HK-2 (cell line): Measurements from ENCODE around the gene OTUB2.

Source experiments
- DNase-seq: peaks from one replicate; pipeline ENCODE4 v3.0.0-alpha.2; 2018; ENCODE audit not compliant: unreplicated experiment

The OTUB2 gene

DNA sequence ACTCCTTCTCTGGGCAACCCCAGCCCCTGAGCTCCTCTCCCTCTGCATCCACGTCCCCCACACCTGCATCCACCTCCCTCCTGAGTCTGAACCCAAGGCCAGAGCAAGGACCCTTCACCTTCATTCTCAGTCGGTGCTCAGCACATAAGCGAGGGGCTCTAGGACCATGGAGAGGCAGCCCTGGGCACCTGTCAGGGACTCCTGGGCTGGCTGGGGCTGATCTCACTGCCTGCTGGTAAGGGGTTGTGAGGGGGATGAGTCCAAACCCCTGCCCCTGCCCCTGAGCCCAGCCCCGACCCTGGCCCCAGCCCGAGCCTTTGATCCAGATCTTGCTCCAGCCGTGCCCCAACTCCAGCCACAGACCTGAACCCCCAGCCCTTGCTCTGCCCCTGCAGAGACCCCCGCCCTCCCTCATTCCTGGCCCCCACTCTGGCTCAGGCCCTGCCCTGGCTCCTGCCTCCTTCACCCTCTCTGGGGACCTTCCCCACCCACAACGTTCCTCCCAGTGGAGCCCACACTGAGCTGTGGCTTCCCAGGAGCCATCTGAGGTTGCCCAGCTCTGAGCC lies 29.9 kb upstream of the OTUB2 start:
- no peak for DNase-seq

DNA sequence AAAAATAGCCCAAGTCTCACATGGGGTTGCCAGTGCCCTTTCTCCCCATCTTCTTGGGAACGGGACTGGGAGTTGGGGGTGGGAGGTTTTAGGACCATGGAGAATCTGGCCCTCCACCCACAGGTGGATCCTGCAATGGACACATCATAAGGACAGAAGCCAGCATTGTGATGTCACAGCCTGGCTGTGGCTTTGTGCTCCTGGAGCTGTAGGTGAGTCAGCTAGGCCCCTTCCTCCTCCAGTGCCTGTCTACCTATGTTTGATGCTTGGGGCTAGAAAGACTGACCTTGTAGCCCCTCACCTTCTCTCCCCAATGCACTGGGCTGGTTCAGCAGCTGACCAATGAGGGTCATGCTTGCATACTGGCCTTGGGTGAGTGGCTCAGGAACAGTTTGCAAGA lies 29.1 kb upstream of the OTUB2 start, which contains the start of gene CCDC197:
Gene CCDC197 (plus strand): TSS at position 220 of the 400 bp plus-strand sequence. CDS start 831 bp downstream, outside the sequence.
- peak; percentile 32 for DNase-seq

DNA sequence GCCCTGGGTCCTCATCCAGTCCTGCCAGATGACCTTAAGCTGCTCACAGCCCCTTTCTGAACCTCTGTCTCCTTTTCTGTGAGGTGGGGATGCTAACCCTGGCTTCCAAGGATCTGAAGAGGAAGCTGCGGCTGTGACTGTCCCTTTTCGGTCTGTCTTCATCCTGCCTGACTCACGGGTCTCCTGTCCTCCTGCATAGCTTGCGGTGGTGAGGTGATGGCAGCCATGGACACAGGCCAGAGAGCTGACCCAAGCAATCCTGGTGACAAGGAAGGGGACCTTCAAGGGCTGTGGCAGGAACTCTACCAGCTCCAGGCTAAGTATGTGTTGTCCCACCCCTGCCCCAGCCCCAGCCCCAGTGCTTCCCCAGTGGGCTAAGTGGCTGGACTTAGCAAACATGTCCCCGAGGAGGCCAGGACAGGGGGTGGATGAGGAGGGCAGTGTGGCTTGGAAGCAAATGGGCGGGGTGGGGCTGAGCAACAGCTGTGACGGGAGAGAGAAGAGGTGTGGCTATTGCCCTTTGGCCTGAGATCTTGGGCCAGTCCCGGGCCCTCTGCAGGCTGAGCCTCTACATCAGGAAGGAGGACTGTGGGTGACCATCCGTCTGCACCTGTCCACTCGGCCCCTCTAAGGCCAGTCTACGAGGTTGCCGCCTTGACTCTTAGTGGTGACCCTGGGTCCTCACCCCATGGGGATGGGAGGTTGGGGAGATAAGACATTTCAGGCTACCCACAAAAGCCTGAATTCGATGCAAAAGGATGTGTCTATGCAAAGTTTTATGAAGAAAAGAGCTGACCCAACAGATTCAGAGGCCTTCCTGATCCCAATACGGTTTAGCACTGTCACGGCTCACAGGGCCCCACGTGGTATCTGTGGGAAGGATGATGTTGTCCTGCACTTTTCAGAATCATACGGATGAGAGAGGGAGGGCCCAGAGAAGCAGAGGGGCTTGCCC lies 27.9 kb upstream of the OTUB2 start:
- DNase-seq: no peak

DNA sequence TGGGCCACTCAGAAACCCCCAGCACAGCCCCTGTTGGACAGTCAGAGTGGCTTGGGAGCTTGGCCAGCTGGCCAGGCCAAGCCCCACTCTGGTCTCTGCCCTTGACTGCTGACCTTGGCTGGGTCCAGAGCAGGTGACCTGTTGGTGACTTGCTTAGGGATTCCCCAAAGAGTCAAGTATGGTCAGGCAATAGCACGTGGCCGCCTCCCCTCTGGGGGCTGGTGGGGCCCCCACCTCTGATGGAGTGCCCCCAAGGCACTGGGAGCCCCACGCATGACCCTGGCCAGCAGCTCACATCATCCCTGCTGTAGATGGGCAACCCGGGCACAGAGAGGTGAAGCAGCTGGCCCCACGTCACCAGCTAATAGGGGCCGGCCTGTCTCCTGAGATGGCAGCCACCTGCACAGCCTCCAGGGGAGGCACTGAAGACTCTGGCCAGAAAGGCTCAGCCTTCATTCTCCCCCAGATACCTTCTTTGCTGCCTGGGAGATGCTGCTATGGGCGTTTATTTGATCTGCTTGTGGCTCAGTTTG lies 27.2 kb upstream of the OTUB2 start:
- no peak for DNase-seq

DNA sequence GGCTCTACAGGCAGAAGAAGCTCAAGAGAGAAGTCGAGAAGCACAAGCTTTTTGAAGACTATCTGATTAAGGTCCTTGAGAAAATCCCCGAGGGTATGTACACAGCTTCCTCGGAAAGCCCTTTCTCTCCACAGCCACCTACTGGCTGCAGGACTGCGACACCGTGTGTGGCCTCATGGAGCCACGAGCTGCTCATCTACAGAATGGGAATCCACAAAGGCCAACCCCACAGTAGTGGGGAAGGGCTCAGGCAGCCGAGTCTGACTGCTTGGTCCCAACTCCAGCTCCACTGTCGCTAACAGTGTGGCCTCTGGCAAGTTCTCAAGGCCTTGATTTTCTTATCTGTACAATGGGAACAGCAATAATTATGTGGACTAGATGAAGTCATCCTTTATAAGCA lies 26.6 kb upstream of the OTUB2 start:
- DNase-seq: no peak

DNA sequence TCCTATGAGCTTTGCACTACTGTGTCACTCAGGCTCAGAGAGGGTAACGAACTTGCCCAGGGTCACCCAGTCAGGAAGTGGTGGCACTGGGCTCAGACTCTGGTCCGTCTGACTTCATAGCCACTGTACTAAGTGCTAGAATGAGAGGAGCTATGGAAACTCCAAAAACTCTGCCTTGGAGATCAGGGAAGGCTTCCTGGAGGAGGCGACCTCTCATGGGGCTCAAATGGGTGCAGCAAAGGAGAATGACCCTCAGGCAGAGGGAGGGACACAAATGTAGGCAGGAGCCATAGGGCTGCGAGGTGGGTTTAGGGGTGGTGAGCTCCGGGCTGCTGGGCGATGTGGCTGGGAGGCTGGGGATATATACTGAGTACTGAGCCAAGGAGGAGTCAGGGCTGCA lies 25.9 kb upstream of the OTUB2 start:
- DNase-seq: no peak

DNA sequence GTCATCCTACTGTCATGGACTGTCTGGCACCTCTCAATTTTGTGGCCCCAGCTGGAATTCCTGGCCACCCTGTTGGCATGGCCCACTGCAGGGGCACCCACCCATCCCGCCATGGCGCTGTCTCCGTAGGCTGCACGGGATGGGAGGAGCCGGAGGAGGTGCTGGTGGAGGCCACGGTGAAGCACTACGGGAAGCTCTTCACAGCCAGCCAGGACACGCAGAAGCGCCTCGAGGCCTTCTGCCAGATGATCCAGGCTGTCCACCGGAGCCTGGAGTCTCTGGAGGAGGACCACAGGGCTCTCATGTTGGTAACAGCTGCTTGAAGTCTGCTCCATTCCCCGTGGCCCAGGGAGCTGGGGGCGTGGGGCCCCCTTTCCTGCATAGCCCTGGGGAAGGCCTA lies 25.1 kb upstream of the OTUB2 start:
- no peak for DNase-seq

DNA sequence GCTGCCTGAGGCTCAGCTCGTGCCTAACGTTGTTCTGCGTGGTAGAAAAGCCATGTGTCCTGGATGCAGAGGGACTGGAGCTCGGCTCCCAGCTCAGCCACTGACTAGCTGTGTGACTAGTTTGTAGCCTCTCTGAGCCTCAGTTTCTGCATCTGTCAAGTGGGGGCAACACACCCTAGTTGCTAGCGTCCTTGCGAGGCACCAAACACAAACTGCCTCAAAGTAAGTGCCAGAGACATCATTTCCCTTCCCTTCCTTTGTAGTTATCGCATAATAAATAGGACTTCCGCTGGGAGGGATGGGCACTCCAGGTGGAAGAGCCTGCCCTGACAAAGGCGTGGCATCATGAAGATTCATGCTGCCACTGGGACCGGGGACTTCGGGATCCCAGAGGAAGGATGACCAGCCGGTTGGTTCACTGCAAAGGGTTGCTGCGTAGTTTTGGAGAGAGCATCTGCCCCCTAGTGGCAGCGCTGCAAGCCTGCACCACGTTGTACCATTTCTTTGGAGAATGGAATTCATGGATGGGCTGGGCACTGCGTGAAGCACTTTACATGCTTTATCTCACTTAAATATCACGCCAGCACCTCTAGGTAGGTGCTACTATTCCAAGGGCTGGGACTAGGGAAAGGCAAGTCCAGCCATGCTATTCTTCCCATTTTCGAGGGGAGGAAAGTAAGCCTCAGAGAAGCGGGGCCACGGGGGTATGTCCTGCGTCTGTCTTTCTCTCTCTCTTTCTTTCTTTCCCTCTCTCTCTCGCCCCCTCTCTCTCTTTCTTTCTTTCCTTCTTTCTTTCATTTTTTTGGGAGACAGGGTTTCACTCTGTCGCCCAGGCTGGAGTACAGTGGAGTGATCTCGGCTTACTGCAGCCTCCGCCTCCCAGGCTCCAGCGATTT lies 24.4 kb upstream of the OTUB2 start:
- DNase-seq: peak; percentile 71

DNA sequence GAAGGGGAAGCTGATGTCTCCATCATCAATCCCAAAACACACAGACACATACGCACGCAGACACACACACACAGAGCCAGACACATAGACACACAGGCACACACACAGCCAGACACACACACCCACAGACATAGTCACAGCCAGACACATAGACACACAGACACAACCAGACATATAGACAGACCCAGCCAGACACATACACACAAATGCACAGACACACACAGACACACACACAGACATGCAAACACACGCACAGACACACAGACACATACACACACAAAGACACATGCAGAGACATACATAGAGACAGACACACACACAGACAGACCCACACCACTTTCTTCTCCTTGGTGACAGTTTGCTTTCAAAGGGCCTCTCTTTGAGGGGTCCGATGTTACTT lies 22.7 kb upstream of the OTUB2 start:
- no peak for DNase-seq

DNA sequence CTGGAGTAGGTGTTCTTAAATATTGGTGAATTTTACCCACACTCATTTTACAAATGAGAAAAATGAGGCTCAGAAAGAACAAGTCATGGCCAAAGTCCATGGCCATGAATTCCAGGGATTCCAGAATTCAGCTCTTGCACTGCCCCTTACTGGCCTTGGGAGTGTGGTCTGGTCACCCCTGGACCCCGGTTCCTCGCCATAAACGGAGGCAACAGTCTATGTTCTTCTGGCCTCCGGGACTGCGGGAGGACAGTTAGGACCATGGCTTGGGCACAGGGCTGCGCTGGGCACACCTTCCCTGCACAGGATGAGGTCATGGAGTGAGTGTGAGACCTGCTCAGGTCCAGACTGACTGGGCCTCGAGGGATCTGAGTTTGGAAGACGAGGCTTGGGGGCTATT lies 22.1 kb upstream of the OTUB2 start:
- no peak for DNase-seq

DNA sequence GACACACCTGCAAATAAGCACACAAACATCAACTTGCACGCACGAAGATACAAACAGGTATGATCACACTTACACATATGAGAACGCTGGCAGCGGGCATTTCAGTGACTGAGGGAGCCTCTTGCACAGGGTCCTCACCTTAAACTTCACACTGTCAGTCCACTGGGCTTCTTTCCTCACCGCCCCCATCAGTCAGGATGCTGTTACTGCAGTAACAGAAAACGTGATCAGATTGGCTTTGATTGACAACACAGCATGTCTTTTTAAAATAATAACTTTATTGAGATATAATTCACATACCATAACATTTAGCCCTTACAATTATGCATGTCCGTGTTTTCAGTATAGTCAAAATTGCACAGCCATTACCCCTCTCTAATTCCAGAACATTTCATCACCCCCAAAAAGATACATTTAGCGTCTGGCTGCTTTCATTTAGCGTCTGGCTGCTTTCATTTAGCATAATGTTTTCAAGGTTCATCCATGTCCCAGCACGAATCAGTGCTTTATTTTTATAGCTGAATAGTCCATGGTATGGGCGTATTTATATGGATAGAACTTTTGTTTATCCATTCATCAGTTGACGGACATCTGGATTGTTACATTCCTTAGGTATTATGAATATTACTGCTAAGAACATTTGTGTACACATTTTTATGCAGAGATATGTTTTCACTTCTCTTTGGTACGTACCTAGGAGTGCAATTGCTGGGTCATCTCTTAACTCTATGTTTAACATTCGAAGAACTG lies 20.6 kb upstream of the OTUB2 start:
- no peak for DNase-seq

DNA sequence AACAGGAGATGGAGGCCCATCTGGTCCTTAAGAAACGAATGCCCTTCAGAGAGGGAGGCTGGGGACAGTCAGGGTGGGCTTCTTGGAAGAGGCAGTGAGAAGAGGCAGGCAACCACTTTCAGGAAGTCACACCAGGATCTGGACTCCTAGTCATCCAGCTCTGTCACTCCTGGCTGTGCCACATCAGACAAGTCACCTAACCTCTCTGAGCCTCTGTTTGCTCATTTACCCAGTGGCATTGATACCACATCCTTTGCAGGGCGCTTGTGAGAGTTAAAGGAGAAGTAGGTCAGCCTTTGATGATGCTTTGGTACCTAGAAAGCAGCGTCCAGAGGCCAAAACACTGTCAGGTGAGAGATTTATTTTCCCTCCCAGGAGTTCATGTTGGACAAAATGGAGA lies 17.9 kb upstream of the OTUB2 start:
- DNase-seq: no peak

DNA sequence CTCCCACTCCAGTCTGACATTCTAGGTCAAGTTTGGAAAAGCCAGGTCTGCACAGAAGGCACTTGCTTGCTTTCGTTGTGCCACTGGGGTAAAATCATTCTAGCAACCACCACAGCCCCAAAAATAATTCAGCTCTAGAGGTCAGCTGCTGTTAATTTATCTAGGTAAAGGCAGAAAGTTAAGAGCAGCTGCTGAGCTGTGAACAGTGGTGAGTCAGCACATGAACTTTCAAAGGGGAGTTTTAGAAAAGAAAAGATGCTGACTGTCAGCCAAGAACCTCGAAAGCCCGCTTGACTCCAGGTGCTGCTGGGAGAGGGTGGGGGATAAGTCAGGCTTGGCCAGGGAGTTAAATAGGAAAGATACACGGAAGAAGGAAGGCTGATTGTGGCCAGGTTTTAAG lies 16.4 kb upstream of the OTUB2 start:
- DNase-seq: peak; percentile 36

DNA sequence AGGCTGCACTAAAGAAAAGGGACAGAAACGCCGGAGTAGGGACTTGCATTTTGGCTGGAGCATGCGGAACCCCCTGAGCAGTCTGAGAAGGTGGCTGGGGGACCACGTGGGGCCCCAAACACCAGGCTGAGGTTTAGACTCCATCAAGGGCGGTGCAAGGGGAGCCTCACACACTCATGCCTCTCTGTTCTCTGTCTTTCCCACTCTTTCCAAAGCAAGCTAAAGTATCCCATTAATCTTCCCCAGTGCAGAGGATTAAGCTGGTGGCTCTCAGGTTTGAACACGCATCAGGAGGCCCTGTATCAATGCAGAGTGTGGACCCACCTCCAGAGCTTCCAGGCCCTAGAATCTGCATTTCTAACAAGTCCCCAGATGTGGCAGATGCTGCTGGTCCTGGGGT lies 15.5 kb upstream of the OTUB2 start:
- no peak for DNase-seq

DNA sequence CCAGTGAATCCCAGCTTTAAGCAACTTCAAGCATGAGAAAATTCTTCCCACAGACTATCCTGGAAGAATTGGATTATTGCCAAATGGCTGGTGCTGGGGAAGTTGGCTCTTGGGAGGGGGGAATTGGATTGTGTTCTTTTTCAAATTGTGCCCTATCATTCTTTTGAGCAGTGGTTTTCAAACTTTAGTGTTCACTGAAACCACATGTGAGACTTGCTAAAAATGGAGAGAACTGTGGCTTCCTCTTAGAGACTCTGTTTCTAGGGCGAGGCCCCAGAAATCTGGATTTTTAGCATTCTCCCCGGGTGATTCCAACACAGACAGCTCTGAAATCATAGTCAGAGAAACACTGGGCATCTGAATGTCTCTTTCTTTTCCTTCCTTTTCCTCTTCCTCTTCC lies 14.3 kb upstream of the OTUB2 start:
- DNase-seq: no peak

DNA sequence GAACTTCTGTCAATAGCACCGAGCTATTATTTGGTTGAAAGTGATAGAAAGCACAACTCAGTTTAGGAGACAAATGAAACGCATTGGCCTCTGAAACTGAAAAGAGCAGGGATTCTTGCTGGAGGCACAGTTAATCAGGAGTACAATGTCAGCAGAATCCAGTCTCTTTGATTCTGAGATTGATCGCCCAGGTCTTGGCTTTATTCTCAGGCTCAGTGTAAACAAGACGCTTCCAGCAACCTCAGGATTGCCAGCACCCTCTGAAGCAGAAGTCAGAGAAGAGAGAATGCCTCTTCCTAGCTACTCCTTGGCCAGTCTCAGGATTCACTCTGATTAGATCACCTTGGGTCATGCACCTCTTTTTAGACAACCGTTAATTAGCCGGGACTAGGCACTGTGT lies 11.8 kb upstream of the OTUB2 start:
- DNase-seq: no peak

DNA sequence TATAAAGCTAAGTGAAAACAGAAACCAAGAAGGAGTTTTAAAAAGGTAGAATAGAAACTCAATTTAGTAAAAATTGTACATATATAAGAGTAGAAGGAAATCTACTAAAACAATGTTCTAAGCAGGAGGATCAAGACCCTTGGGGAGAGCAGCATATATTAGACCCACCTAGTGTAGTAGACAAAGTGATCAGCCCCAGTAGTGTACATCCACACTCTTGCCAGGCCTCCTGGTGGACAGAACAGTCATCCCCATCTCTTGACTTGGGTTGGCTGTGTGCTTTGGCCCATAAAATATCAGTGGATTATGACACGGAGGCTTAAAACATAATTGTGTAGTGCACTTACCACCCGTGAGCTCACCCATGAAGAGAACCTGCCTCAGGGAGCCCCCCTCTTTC lies 10.9 kb upstream of the OTUB2 start:
- DNase-seq: no peak

DNA sequence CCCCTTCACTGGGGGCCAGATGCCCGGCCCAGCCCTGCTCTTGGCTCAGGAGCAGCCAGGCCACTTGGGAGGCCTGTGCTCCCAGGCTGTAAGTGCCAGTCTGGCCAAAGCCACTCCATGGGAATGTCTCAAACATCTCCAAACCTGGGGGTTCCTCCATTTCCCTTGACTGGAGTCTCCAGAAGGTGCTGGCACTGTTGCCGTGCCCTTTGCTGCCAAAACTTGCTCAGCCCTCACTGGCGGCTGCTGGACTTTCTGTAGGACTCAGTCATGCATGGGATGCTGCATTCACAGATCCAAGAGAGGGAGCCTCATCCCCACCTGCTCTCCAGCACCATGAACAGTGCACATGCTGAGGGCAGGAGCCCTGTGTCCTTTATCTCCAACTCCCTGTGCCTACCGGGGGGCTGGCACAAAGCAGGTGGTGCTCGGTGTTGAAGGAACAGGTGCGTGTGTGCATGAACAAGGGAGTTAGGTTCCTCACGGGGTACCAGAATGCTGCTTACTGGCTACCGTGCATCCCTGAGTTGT lies 9.6 kb upstream of the OTUB2 start:
- no peak for DNase-seq

DNA sequence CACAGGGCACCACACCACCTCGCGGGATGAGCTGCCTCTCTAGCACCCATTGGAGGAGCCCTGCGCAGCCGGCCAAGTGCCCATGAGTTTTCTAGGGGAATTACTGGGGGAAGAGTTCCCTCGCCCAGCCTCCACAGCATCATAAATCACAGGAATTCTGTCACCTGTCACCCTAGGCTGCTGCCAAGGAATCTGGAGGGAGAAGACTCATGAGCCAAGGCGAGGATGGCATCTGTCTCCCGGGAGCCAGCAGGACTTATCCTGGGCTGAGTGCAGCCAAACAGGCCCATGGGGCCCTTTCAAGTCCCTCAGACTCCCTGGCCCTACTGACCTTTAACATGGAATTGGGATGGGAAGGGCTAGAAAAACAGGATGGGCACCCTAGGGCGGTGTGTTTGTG lies 7.8 kb upstream of the OTUB2 start:
- DNase-seq: no peak

DNA sequence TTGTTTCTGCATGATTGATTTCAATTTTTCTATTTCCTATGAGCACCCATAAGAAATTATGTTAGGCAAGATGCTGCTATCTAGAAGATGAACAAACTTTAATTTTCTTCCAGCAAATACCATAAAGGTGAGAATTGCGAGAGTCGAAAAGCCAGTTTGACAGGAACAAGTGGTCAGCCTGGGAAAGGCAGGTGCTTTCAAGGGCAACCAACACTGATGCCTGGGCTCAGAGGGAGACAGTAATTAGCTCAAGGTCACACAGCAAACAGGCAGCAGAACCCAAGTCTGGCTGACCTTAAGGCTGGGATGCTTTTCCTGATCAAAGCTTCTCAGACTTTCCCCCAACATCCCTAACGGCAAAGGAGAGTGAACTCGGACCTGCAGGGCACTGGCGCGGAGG lies 6.8 kb upstream of the OTUB2 start:
- DNase-seq: no peak

DNA sequence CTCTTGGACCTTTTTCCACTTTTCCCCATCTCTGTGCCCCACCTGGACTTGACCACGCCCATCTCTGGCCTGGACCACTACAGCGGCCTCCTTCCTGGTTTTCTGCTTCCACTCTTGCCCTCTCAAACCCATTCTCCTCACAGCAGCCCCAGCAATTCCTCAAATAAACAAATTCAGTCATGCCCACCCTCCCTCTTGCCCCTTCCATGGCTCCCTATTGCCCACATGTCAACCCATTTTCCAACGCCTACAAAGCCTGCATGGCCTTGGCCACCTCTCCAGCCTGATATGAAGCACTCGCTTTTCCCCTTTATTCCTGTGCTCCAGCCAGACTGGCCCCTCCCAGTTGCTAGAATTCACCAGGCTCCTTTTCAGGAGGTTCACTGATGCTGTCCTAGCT lies 5.9 kb upstream of the OTUB2 start:
- DNase-seq: no peak
